Stimulated activated CD4-positive, alpha-beta T cell treated with anti-CD3 and anti-CD28 coated beads, Interleukin-1b, Interleukin-23, amount 100 ng/mL, for 4 hours (primary cell): Measurements from ENCODE around the gene LIN54.
"Not testable (repeated sequence)": the region's sequence is repeated elsewhere in the genome, so short reads cannot be mapped to it uniquely, and the experiment has no call there.

ENCODE experiments used
- DNase-seq, 2 donors: peaks; one replicate each; pipeline ENCODE4 v3.0.0-alpha.2; 2020; ENCODE audit warnings: low read depth in 2 of 2

The LIN54 gene

GRCh38 chr4:82947498-82947897 lies 63.1 kb downstream of the LIN54 start:
- DNase-seq, result no peak

GRCh38 chr4:82939414-82939813 lies 71.2 kb downstream of the LIN54 start:
- no peak for DNase-seq

GRCh38 chr4:82934441-82934840 lies 76.2 kb downstream of the LIN54 start:
- no peak for DNase-seq

- no peak for DNase-seq
These were observed 79.5 kb downstream of the LIN54 start for GRCh38 chr4:82930848-82931755.

GRCh38 chr4:82921795-82922194 lies 88.8 kb downstream of the LIN54 start:
- no peak for DNase-seq

GRCh38 chr4:82919386-82919785 lies 91.2 kb downstream of the LIN54 start:
- DNase-seq, result no peak

GRCh38 chr4:82918091-82918490 lies 92.5 kb downstream of the LIN54 start:
- DNase-seq, result no peak

- not testable (repeated sequence) for DNase-seq
These were observed 96.7 kb downstream of the LIN54 start for GRCh38 chr4:82913968-82914367.

- no peak for DNase-seq
These were observed 97.3 kb downstream of the LIN54 start for GRCh38 chr4:82913305-82913704.

GRCh38 chr4:82909326-82909725 lies 101.3 kb downstream of the LIN54 start:
- no peak for DNase-seq

GRCh38 chr4:82906469-82906868 lies 104.2 kb downstream of the LIN54 start:
- no peak for DNase-seq

GRCh38 chr4:82905205-82905604 lies 105.4 kb downstream of the LIN54 start:
- peak in 1 of 2 donors; percentile 17 for DNase-seq

- no peak for DNase-seq
These were observed 106.9 kb downstream of the LIN54 start for GRCh38 chr4:82903737-82904136.

GRCh38 chr4:82901183-82901718 lies 109.4 kb downstream of the LIN54 start:
- DNase-seq, result no peak

- peak; percentile 86 to 92 for DNase-seq
These were observed 110.0 kb downstream of the LIN54 start, which contains the start of gene THAP9 for GRCh38 chr4:82900411-82901182. TSS of gene THAP9 (plus strand) at chr4:82900735. CDS start at chr4:82900803, 68 bp downstream.

GRCh38 chr4:82900066-82900410 lies 110.6 kb downstream of the LIN54 start:
- DNase-seq, result no peak

- DNase-seq, result no peak
These were observed 111.1 kb downstream of the LIN54 start for GRCh38 chr4:82899374-82900065.

- no peak for DNase-seq
These were observed 112.0 kb downstream of the LIN54 start for GRCh38 chr4:82898322-82899243.

- no peak for DNase-seq
These were observed 113.9 kb downstream of the LIN54 start for GRCh38 chr4:82896755-82897154.

- DNase-seq, result no peak
These were observed 116.7 kb downstream of the LIN54 start for GRCh38 chr4:82893942-82894341.

GRCh38 chr4:82892467-82892802 lies 118.2 kb downstream of the LIN54 start:
- no peak for DNase-seq
